Head of caudate nucleus (tissue), 42 donors: Measurements from ENCODE around the gene TMEM108.

ENCODE experiments used
- DNase-seq, 42 donors: peaks; one replicate each; pipeline versions ENCODE4 v3.0.0 to v3.0.0-alpha.2; 2020 to 2021; ENCODE audit warnings: mixed read lengths in 7 of 42
- intact Hi-C: fragments of 100-400 bp; cut with DNase I; formaldehyde crosslinking; loops from one replicate; pipeline ENCODE4 v1.15.0; 2022

The TMEM108 gene

GRCh38 chr3:133192967-133193366, 154.8 kb downstream of the TMEM108 start:
- intact Hi-C loops, result no loop called here
- DNase-seq, result no peak

- no peak for DNase-seq
- intact Hi-C loops, result no loop called here
These were observed 158.3 kb downstream of the TMEM108 start for GRCh38 chr3:133196527-133196926.

- no peak for DNase-seq
- intact Hi-C loops, result no loop called here
These were observed 159.4 kb downstream of the TMEM108 start for GRCh38 chr3:133197619-133198018.

- DNase-seq, result no peak
- intact Hi-C loops, result no loop called here
These were observed 168.7 kb downstream of the TMEM108 start for GRCh38 chr3:133206921-133207320.

- no peak for DNase-seq
- intact Hi-C loops, result no loop called here
These were observed 170.0 kb downstream of the TMEM108 start for GRCh38 chr3:133208184-133208583.

GRCh38 chr3:133209871-133210550, 171.8 kb downstream of the TMEM108 start:
- no peak for DNase-seq

GRCh38 chr3:133210656-133211055, 172.5 kb downstream of the TMEM108 start:
- intact Hi-C loops, result no loop called here
- no peak for DNase-seq

More at GRCh38 chr3:133209871-133210550, 171.8 kb downstream of the TMEM108 start:
- intact Hi-C loops, result no loop called here

- DNase-seq, result peak in 2 of 42 donors; percentile 7
- intact Hi-C loops, result no loop called here
These were observed 173.3 kb downstream of the TMEM108 start for GRCh38 chr3:133211449-133211848.

GRCh38 chr3:133211856-133212255, 173.7 kb downstream of the TMEM108 start:
- intact Hi-C loops, result no loop called here
- no peak for DNase-seq

GRCh38 chr3:133213937-133214336, 175.7 kb downstream of the TMEM108 start:
- intact Hi-C loops, result no loop called here
- peak in 7 of 42 donors; percentile 2 to 49 (median 19) for DNase-seq

- no peak for DNase-seq
- intact Hi-C loops, result no loop called here
These were observed 189.6 kb downstream of the TMEM108 start for GRCh38 chr3:133227813-133228212.

GRCh38 chr3:133230195-133230594, 192.0 kb downstream of the TMEM108 start:
- no peak for DNase-seq
- intact Hi-C loops, result no loop called here

- no peak for DNase-seq
- intact Hi-C loops, result no loop called here
These were observed 198.7 kb downstream of the TMEM108 start for GRCh38 chr3:133236901-133237300.

- intact Hi-C loops, result no loop called here
- DNase-seq, result no peak
These were observed 199.2 kb downstream of the TMEM108 start for GRCh38 chr3:133237380-133237779.

GRCh38 chr3:133238015-133238414, 199.8 kb downstream of the TMEM108 start:
- intact Hi-C loops, result no loop called here
- no peak for DNase-seq

GRCh38 chr3:133246119-133246518, 207.9 kb downstream of the TMEM108 start:
- DNase-seq, result no peak
- intact Hi-C loops, result no loop called here

- intact Hi-C loops, result no loop called here
- no peak for DNase-seq
These were observed 208.6 kb downstream of the TMEM108 start for GRCh38 chr3:133246773-133247172.

- no peak for DNase-seq
- intact Hi-C loops, result no loop called here
These were observed 210.2 kb downstream of the TMEM108 start for GRCh38 chr3:133248389-133248788.

- intact Hi-C loops, result no loop called here
These were observed 211.3 kb downstream of the TMEM108 start for GRCh38 chr3:133249490-133249889.

GRCh38 chr3:133254151-133254550, 216.0 kb downstream of the TMEM108 start:
- no peak for DNase-seq
- intact Hi-C loops, result no loop called here

More at GRCh38 chr3:133249490-133249889, 211.3 kb downstream of the TMEM108 start:
- no peak for DNase-seq

GRCh38 chr3:133254716-133255115, 216.5 kb downstream of the TMEM108 start:
- intact Hi-C loops, result no loop called here
- DNase-seq, result no peak
